Renal cortex interstitium (tissue), 11 donors: Measurements from ENCODE around the gene MYO3B. TPM values are rescaled to one million over a fixed set of nuclear protein-coding genes. Genes with fewer than 3 reads are reported as not detected.

Source experiments
- DNase-seq, 11 donors: peaks; one replicate each; pipeline ENCODE4 v3.0.0-alpha.2; 2013; ENCODE audit warnings: low read depth in 9 of 11, low spot score in 4 of 11; ENCODE audit errors: extremely low read depth in 1 of 11
- polyA plus RNA-seq, 3 donors: library from polyadenylated mRNA; unstranded; fragments of 120-200 nt; gene quantifications; one replicate each; pipeline ENCODE4 v1.2.1, GENCODE V29; 2013; ENCODE audit not compliant: insufficient read length in 3 of 3

Gene MYO3B
- polyA plus RNA-seq, 3 donors: 6.1 to 9.9 (median 6.6) TPM

GRCh38 chr2:170369228-170369627 lies 191.3 kb downstream of the MYO3B start:
- no peak for DNase-seq

DNA sequence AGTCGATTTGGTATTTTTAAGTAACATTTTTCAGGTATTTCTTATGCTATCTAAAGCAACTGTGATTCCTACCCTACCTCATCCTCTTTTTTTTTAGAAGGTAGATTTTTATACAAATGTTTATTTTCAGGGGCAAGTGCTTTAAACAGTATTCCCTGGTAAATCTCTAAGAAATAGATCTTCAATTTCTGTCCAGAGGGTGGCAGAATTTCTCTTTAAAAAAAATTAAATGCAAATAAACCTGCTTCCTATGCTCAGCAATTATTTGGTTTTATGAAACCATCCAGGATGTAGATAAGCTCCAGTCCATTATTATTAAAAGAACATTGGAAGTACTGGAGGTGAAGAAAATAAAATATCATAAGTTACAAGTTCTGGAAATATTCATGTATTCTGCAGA lies 191.9 kb downstream of the MYO3B start:
- peak in 2 of 11 donors; percentile 18 to 25 for DNase-seq

- no peak for DNase-seq
Measured at GRCh38 chr2:170371231-170371998, 193.5 kb downstream of the MYO3B start.

GRCh38 chr2:170375192-170375591 lies 197.2 kb downstream of the MYO3B start:
- DNase-seq: no peak

GRCh38 chr2:170377500-170378207 lies 199.7 kb downstream of the MYO3B start:
- DNase-seq: no peak

DNA sequence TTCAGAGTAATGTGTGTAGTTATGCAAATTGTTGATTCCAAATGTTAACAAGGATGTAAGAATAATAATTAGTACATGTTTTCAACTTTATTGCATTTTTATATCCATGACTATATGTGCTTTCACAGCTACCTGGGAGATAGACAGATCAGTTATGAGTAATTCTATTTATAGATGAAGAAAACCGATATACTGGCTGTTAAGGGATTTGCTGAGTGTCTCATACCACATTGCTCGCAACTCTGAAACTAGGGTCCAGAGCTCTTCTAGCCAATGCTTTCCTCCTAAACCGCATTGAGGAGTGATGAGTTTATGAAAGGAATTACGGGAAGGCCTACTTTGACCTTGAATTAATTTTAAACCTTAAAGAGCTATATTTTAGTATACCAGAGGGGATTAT lies 202.3 kb downstream of the MYO3B start:
- no peak for DNase-seq

DNA sequence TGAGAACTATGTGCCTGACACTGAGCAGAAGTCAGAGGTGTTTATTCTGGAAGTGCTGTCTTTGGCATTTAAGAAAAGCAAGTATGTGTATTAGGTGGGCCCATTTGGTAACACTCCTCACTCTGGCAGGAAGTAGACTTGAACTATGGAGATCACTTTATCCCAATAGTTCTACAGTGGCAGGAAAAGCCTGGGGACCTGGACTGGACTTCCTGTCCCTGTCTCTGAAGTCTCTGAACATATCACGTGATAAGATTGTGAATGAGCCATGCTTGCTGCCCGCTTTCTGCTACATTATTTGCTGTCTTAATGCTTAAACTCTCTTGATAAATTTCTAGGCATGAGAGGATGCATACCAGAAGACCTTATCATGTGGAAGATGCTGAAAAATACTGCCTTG lies 203.7 kb downstream of the MYO3B start:
- DNase-seq: no peak

DNA sequence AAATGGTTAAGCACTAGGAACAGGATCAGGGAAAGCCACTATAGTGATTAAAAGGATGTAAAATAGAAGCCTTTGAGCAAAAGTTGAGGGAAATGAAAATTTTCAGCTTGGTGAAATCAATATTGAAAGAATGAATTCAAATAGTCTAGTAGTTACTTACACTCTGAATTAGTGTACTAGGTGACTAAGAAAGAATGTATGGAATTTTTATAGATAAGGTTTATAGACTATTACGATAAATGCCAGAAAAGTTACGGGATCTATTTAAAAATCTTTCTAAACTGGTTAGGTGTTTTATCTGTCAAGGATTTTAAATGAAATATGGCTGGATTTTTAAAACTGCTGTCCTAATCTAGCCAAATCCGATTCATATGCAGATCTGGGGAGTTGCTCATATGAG lies 208.6 kb downstream of the MYO3B start:
- DNase-seq: no peak

- DNase-seq: no peak
Measured at GRCh38 chr2:170391018-170391417, 213.1 kb downstream of the MYO3B start.

DNA sequence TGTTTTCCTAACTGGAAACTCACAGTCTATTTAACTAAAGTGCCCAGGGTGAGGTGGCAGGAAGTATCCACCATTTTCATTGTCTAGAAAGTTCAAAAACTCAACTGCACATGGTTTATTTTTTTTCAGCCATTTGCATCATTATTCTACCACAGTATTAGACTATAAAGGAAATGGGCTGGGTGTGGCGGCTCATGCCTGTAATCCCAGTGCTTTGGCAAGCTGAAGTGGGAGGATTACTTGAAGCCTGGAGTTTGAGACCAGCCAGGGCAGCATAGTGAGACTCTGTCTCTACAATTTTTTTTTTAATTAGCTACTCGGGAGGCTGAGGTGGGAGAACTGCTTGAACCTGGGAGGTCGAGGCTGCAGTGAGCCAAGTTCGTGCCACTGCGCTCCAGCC lies 213.8 kb downstream of the MYO3B start:
- DNase-seq: no peak

DNA sequence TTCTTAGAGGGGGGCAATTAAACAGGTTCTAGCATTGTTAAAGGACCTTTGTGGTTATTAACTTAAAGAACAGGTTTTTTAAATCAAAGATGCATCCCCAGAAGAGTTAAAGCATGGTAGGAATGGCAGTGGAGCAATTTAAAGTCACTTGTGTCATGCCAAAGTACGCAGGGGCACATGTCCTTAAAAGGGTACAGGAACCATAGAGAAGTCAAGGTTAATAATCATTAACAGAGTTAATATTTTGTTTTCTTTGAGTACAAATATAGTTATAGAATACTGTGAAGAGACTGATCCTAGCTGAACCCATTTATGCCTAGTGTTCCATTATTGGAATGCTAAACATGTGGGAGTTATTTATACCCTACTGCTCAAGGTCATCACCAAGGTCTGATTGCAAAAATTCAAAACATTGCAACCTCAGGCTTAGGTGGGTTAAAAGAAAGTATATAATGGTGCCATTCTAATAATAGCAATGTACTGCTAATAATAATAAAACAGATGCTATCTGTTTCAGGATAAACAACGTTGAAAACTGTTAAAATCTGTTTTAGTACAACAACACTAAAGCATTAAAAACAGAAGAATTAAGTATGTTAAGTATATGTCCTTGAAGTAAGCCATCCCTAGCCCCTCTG lies 216.0 kb downstream of the MYO3B start:
- no peak for DNase-seq

GRCh38 chr2:170394641-170395387 lies 216.9 kb downstream of the MYO3B start:
- no peak for DNase-seq

- no peak for DNase-seq
Measured at GRCh38 chr2:170396799-170397459, 219.0 kb downstream of the MYO3B start.

GRCh38 chr2:170401187-170401586 lies 223.2 kb downstream of the MYO3B start:
- DNase-seq: no peak

GRCh38 chr2:170404846-170405245 lies 226.9 kb downstream of the MYO3B start:
- DNase-seq: no peak

GRCh38 chr2:170405326-170405725 lies 227.4 kb downstream of the MYO3B start:
- DNase-seq: no peak

DNA sequence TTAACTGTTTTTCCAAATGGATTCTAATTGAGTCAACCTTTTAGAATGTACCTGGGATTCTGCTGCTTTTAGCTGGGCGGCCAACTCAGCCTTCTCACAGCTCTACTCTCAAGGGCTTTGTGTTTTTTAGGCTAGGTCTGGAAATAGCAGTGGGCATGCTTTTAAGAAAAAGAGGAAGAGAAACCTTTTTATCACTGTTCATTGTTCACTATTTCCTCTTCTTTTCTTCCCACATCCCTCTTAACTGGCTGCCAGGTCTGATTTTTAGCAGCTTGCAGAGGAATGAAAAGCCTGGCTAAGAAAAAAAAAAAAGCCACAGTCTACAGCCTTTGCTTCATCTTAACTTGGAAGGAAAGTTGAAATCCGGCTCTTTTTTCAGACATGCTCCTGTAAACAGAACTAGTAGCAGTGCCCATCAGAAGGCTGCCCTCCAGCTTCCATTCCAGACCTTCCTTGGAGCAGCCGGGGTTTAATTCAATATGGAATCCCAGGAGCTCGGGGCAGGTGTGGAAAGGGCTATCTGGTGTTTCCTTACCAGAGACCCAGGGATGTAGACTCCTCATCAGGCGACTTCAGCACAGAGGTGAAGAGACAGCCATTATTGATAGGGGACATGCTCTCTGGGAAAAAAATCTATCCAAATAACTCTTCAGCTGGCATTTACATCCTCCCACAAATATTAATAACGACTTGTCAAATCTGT lies 230.7 kb downstream of the MYO3B start:
- DNase-seq: no peak

GRCh38 chr2:170409164-170409535 lies 231.2 kb downstream of the MYO3B start:
- peak; percentile 22 to 57 (median 51) for DNase-seq
